ENCODE results near the gene PDE3A.

DNA sequence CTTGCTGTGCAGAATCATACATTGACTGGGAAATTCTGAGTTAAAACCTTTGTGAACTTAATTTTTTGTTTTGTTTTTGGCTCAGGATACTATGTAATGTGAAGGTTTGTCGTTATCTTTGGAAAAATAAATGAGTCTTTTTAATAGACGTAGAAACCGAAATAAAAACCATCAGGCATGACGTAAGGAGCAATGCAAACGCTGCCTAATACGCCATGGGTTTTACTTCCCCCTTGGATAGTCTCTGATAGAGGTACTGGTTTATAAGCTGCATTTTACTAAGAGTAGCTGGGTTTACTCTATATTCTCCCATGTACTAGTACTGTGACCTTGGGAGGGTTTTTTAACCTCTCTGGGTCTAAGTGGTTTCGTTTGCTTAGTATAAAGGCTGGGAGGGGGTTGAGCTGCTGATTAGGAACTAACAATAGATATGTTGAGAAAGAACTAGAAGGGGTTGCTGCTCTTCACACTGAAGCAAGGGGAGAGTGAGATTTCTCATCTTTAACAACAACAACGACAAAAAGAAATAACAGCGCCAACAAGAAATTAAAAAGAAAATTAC, 260.0 kb downstream of the PDE3A start:
- TF ChIP-seq, protein P1, sequence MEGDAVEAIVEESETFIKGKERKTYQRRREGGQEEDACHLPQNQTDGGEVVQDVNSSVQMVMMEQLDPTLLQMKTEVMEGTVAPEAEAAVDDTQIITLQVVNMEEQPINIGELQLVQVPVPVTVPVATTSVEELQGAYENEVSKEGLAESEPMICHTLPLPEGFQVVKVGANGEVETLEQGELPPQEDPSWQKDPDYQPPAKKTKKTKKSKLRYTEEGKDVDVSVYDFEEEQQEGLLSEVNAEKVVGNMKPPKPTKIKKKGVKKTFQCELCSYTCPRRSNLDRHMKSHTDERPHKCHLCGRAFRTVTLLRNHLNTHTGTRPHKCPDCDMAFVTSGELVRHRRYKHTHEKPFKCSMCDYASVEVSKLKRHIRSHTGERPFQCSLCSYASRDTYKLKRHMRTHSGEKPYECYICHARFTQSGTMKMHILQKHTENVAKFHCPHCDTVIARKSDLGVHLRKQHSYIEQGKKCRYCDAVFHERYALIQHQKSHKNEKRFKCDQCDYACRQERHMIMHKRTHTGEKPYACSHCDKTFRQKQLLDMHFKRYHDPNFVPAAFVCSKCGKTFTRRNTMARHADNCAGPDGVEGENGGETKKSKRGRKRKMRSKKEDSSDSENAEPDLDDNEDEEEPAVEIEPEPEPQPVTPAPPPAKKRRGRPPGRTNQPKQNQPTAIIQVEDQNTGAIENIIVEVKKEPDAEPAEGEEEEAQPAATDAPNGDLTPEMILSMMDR (IDR thresholded peaks at IDR 0.05) = no peak
- TF ChIP-seq POLR2A (IDR thresholded peaks at IDR 0.05) = no peak
- no peak for TF ChIP-seq POLR2AphosphoS5 (IDR thresholded peaks at IDR 0.05)

Data from breast epithelium (tissue), 3 donors.